Mucosa of rectum (tissue), 2 donors: ENCODE results near the gene GNAO1.

Source experiments
- H3K27ac ChIP-seq, 2 donors: one replicate each; pipeline ENCODE4 v1.7.0; 2013; ENCODE audit warnings: inconsistent platforms in 2 of 2, low read depth in 2 of 2, low read length in 2 of 2
- H3K27me3 ChIP-seq, 2 donors: one replicate each; pipeline ENCODE4 v1.7.0; 2013; ENCODE audit warnings: low read length in 2 of 2; ENCODE audit not compliant: control insufficient read depth in 2 of 2, insufficient read depth in 2 of 2
- H3K36me3 ChIP-seq, 2 donors: one replicate each; pipeline ENCODE4 v1.7.0; 2013; ENCODE audit warnings: low read length in 2 of 2; ENCODE audit not compliant: control insufficient read depth in 2 of 2, insufficient read depth in 2 of 2
- H3K4me1 ChIP-seq, 2 donors: one replicate each; pipeline ENCODE4 v1.7.0; 2013; ENCODE audit warnings: low read length in 2 of 2, mild to moderate bottlenecking in 1 of 2; ENCODE audit not compliant: control insufficient read depth in 2 of 2, insufficient read depth in 2 of 2
- H3K4me3 ChIP-seq, 2 donors: one replicate each; pipeline ENCODE4 v1.7.0; 2013; ENCODE audit warnings: low read length in 2 of 2
- H3K9ac ChIP-seq, 2 donors: one replicate each; pipeline ENCODE4 v1.7.0; 2013; ENCODE audit warnings: low read length in 2 of 2, low read depth in 1 of 2, mild to moderate bottlenecking in 1 of 2
- H3K9me3 ChIP-seq, 2 donors: one replicate each; pipeline ENCODE4 v1.7.0; 2013; ENCODE audit warnings: low read length in 2 of 2; ENCODE audit not compliant: control insufficient read depth in 2 of 2
- donor health status: healthy.
- donor health status: Normal muscosa, but diverticular disease.

GNAO1 gene

DNA sequence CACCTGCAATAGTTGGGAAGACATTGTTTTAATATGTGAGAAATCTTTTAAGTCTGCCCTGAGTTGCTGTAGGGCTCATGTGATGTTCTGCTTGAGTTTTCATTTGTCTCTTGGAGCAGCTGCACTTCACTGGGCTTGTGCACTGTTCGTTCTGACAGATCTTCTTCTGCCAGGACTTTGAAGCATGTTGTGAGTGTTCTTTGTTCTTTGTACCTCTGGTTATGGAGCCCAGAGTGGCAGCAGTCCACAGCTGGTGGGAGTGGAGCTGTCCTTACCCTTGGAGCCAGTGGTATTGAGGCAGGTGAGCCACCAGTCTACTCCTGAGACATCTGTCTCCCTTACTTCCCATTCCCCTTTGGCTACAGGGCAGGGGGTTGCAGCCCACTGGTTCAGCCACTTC, 64.6 kb downstream of the GNAO1 start:
- no peak overlapping the region for H3K4me3 ChIP-seq
- peaks cover 0 to 6% of the 10 kb centered on the region in 2 donors for H3K4me1 ChIP-seq
- H3K27me3 ChIP-seq = no peaks in the 10 kb centered on the region
- no peak overlapping the region for H3K27ac ChIP-seq
- no peaks in the 10 kb centered on the region for H3K9me3 ChIP-seq
- no peaks in the 10 kb centered on the region for H3K36me3 ChIP-seq
- H3K9ac ChIP-seq = no peak overlapping the region

DNA sequence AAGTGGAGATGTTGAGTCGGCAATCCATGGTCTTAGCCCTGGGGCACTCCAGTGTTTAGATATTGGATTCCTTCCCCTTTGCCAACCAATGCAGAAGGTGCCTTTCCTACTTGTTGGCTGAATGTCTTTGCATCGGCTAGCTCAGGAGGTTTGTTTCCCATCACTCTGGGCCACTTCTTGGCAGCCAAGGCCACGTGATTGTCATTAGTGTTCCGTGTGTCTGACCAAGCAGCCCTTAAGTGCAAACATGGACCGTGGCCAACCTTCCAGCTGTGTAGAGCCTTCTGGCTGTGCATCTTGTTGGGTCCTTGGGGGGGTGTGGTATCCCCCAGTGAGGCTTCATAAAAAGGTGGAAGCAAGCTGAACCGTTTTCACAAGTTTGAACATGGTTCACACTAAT, 66.0 kb downstream of the GNAO1 start:
- no peak overlapping the region for H3K9ac ChIP-seq
- H3K36me3 ChIP-seq = no peaks in the 10 kb centered on the region
- no peaks in the 10 kb centered on the region for H3K9me3 ChIP-seq
- peak overlapping the region in 1 of 2 donors; percentile 46 for H3K27ac ChIP-seq
- peaks cover 0 to 9% of the 10 kb centered on the region in 2 donors for H3K4me1 ChIP-seq
- H3K27me3 ChIP-seq = no peaks in the 10 kb centered on the region
- no peak overlapping the region for H3K4me3 ChIP-seq

DNA sequence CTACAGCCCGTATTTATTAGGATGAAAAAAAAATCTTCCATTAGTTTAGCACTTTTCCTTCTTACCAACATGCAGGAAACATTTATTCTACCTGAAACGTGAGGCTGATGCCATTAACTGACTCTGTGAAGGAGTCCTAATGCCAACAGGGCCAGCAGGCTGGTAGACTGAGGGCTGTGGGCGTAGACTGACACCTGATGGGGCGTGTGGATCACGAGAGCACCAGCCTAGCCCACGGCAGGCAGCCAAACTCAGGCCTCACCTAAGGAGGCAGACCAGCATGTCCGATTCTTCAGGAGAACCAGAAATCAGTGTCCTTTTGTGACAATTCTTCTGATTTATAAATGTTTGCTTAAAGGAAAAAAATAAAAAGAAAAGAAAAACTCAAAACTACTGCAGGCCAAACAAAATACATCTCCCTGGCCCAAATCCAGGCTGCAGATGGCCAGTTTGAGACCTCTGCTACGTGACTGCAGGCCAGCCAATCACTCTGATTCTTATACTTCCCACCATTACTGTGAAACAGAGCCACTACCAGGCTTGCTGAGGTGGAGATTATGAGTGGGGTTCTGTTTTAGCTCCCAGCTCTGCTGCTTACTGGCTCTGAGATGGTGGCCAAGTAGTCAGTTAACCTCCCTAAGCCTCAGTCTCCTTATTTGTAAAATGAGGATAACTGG, 66.5 kb downstream of the GNAO1 start:
- no peak overlapping the region for H3K4me3 ChIP-seq
- H3K27me3 ChIP-seq = no peaks in the 10 kb centered on the region
- H3K27ac ChIP-seq = peak overlapping the region; percentile 40 to 46
- no peaks in the 10 kb centered on the region for H3K36me3 ChIP-seq
- no peak overlapping the region for H3K9ac ChIP-seq
- no peaks in the 10 kb centered on the region for H3K9me3 ChIP-seq
- peaks cover 0 to 9% of the 10 kb centered on the region in 2 donors for H3K4me1 ChIP-seq

DNA sequence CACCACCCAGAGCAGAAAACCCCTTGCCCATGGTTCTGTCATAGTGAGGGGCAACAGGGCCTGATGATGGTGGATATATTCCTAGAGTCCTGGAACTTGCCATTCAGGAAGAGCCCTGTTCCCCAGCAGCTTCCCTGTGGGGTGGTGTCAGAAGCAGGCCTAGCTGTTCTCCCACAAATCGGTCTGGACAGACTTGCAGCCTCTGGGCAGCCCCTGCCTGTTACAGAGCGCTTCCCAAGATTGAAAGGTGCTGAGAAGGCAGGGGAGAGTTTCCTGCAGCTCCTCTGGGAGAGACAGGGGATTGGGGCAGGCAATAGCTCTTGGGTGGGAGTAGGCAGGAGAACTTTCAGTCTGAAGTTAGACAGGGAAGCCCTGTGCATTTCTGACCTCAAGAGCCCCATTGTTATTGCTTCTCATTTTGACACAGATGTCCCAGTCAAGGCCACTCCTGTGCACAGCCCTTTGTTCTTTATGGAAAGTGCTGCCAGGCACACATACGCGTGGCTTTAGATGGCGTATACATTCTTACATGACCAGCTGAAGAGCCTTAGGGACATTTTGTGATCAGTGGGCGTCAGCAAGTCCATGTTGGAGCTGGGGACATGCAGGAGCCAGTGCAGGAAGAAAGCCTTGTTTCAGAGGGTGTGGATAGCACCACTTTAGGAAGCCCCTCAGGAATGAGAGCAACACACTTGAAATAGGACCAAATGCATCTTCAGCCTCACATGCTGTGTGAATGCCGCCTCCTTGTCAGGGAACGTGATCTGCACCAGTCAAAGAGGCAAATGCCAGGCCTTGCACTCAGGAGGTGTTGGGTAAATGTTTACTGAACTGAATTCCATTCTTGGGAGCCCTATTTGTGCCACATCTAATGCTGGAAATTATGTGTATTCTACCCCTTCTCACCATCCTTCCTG, 67.5 kb downstream of the GNAO1 start:
- H3K9ac ChIP-seq = no peak overlapping the region
- peaks cover 0 to 9% of the 10 kb centered on the region in 2 donors for H3K4me1 ChIP-seq
- no peaks in the 10 kb centered on the region for H3K27me3 ChIP-seq
- no peak overlapping the region for H3K4me3 ChIP-seq
- no peak overlapping the region for H3K27ac ChIP-seq
- no peaks in the 10 kb centered on the region for H3K9me3 ChIP-seq
- no peaks in the 10 kb centered on the region for H3K36me3 ChIP-seq

DNA sequence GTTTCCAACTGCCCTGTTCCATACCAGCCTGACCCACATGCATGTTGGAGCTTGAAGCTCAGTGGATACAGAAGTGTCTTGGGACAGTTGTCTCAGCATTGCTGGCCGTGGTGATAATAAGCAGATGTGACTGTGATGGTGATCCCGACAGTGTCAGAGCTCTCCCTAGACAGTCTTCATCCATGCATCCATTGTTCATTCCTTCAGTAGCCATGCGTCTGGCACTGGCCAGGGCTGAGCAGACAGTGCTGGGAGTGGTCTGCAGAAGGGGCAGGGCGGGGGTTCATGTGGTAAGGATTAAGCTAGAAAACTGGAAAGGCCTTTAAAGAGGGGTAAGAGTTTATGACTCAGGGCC, 68.1 kb downstream of the GNAO1 start:
- Histone ChIP-seq H3K9me3 (no peaks in the 10 kb centered on the region), H3K27ac (no peak overlapping the region), H3K4me3 (no peak overlapping the region), H3K4me1 (peaks cover 0 to 9% of the 10 kb centered on the region in 2 donors), H3K27me3 (no peaks in the 10 kb centered on the region), H3K36me3 (no peaks in the 10 kb centered on the region), H3K9ac (no peak overlapping the region)

DNA sequence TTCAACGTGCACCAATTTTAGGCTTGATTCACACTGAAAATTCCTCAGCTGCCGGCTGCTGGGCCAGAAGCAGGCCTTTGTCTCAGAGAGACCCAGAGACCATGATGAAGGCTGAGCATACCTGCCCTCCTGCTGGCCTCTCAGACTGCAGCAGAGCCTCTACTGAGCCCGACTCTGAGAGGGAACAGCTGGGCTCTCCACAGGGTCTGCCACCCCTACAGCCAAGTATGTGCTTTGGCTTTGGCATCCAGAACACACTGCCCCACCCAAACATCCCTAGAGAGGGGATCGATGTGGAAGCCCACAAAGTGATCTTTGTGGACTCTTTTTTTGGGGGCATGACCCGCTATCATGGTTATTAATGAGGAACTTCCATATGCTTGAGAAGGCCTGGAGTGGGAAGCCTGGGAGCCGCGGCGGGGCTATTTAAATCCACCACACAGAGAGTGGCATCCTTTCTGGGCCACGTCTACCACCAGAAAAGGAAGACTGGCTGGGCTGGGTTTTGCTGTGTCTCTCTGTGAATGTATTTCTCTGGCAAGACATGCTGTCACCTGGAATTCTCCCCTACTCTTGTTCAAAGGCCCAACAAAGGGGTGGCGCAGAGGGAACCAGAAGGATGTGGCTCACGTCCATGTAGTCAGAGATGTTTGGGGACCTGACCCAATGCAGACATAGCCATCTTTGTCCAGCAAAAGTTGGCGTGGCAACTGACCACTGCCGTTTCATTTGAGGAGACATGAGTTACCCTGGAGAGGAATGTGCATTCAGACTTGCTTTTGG, 69.3 kb downstream of the GNAO1 start:
- H3K36me3 ChIP-seq = no peaks in the 10 kb centered on the region
- H3K9ac ChIP-seq = no peak overlapping the region
- H3K4me3 ChIP-seq = no peak overlapping the region
- H3K27me3 ChIP-seq = no peaks in the 10 kb centered on the region
- no peaks in the 10 kb centered on the region for H3K9me3 ChIP-seq
- H3K27ac ChIP-seq = no peak overlapping the region
- H3K4me1 ChIP-seq = peaks cover 0 to 9% of the 10 kb centered on the region in 2 donors

DNA sequence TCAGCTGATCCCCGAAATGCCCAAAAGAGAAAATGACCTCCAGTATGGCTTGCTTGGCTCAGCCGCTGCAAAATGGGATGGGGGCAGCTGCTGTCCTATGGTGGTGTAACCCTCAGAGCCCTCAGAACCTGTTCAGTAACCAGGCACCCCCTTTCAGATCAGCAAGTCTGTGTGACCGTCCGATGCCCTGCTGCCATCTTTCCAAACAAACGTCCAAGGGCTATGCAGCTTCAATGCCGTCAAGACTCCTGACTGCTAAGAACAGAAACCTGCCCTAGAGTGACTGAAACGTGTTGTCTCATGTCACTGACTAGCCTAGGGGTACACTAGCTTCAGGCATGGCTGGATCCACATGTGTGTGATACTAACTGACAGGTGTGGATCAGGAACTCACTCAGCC, 70.4 kb downstream of the GNAO1 start:
- H3K36me3 ChIP-seq = no peaks in the 10 kb centered on the region
- no peaks in the 10 kb centered on the region for H3K27me3 ChIP-seq
- H3K27ac ChIP-seq = peak overlapping the region; percentile 3 to 53
- no peaks in the 10 kb centered on the region for H3K9me3 ChIP-seq
- peaks cover 0 to 9% of the 10 kb centered on the region in 2 donors for H3K4me1 ChIP-seq
- H3K4me3 ChIP-seq = no peak overlapping the region
- peak overlapping the region in 1 of 2 donors; percentile 20 for H3K9ac ChIP-seq

DNA sequence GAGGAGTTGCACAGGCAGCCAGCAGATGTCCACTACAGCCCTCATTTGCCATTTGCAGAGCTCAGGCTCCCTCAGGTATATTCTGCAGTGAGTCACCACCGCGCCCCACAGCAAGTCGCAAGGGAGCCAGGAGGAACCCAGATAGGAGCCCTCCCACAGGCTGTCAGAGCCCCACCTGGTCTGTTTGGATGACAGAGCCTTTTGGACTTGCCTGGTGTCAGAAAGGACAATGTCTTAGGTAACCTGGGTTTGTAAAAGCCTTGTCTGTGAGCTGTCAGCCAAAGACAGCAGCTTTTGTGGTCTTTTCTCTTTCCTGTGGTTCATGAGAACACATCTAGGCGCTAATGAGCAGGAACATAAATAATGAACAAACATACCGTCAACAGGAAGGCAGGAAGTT, 70.9 kb downstream of the GNAO1 start:
- H3K4me3 ChIP-seq = no peak overlapping the region
- H3K36me3 ChIP-seq = no peaks in the 10 kb centered on the region
- no peaks in the 10 kb centered on the region for H3K27me3 ChIP-seq
- no peak overlapping the region for H3K9ac ChIP-seq
- H3K4me1 ChIP-seq = peaks cover 0 to 7% of the 10 kb centered on the region in 2 donors
- H3K9me3 ChIP-seq = no peaks in the 10 kb centered on the region
- H3K27ac ChIP-seq = peak overlapping the region; percentile 3 to 53

DNA sequence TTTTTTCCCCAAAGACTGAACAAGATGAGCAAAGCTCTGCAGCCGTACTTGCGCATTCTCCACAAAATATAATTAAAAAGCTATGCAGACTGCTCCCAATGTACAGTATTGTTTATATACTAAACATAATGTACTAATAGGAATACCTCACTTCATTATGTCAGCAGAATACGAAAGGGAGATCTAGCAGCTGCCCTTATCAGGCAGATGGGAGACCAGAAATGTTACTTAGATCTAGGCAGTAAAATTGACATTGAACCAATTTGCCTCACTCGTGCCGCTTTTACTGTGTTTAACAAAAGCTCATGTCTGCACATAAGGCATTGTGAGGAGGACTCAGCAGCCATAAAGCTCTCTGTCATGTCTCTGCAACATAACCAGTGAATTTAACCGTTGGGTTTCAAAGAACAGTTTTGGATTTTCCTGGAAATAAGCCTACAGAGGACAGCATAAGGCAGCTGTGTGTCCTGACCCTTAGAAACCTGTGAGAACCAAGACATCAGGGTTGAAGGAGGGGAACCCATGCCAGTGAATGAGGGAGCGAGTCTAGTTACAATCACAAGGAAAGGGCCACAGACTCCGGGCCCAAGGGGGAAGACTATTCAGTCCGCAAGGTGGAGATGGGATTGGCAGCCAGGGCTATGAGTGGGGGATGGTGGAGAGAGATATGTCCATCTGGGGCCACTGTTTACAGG, 71.4 kb downstream of the GNAO1 start:
- Histone ChIP-seq H3K4me3 (no peak overlapping the region), H3K27ac (peak overlapping the region in 1 of 2 donors; percentile 33), H3K36me3 (no peaks in the 10 kb centered on the region), H3K27me3 (no peaks in the 10 kb centered on the region), H3K9me3 (no peaks in the 10 kb centered on the region), H3K4me1 (peaks cover 0 to 4% of the 10 kb centered on the region in 2 donors), H3K9ac (no peak overlapping the region)
